ENCODE data around the gene AKIP1. TPM values are rescaled to one million over a fixed set of nuclear protein-coding genes. Genes with fewer than 3 reads are reported as not detected.
A peak's percentile ranks its signal among the peaks of the same experiment; 100 is the strongest.

The AKIP1 gene
- total and polyA plus RNA-seq, 10 of the 15 experiments (the other 5 are each of a cell fraction or from before 2014, with no cell fraction given): 5.1 to 38.9 (median 30.5) TPM

- no peak for ATAC-seq
- Histone ChIP-seq H4K20me1 (ENCODE audit: control insufficient read depth, insufficient read depth) (no peaks in the 10 kb centered on the region), H3K9me3 (replicated peaks; ENCODE audit: control insufficient read depth, insufficient read depth, low read length) (no peaks in the 10 kb centered on the region), H3K4me3 (no peak overlapping the region), H2AFZ (ENCODE audit: control insufficient read depth, low read depth, low read length) (no peak overlapping the region), H3K36me3 (ENCODE audit: control insufficient read depth in 2 of 2, insufficient read depth in 2 of 2, low read length in 1 of 2) (peaks cover 1 to 19% of the 10 kb centered on the region in 2 experiments; a peak in 3 of 4 replicates), H3K4me1 (ENCODE audit: control insufficient read depth, insufficient read depth, low read length) (peaks cover 16% of the 10 kb centered on the region), H3K9ac (ENCODE audit: control insufficient read depth, insufficient read depth, low read length) (no peak overlapping the region; the same call in 1 of the 2 replicates), H3K27ac (ENCODE audit: control insufficient read depth, insufficient read depth) (peak overlapping the region; percentile 21; the same call in 1 of the 2 replicates), H3K4me2 (ENCODE audit: control insufficient read depth, insufficient read depth) (peak overlapping the region; percentile 22), H3K27me3 (replicated peaks in 1 of 2; ENCODE audit: control insufficient read depth in 2 of 2, insufficient read depth in 2 of 2, low read length in 1 of 2) (no peaks in the 10 kb centered on the region), H3K79me2 (ENCODE audit: control insufficient read depth, insufficient read depth, low read length) (peaks cover 3% of the 10 kb centered on the region)
- no peak for DNase-seq (ENCODE audit: low read depth, low spot score)
- FAIRE-seq: no peak
- SMC1A ChIA-PET (ENCODE audit: uncharacterized antibody, unreplicated experiment): interaction anchor here (1.1 to 2.2 kb wide), 3 partner anchors 37 to 44 kb away, joined by 3 to 8 read pairs (median 5); no protein-coding TSS in a partner anchor
- WGBS (ENCODE audit: insufficient coverage, insufficient replicate concordance, low lambda C conversion rate, missing lambda C conversion rate): 87% methylated on average over 5 of the region's 5 CpGs
- TF ChIP-seq ZNF274 (IDR thresholded peaks at IDR 0.05; ENCODE audit: insufficient read depth, insufficient read length): no peak
- no peak for TF ChIP-seq ATF2 (IDR thresholded peaks at IDR 0.05; ENCODE audit: low read length)
- TF ChIP-seq CBX3 (IDR thresholded peaks at IDR 0.05; ENCODE audit: borderline replicate concordance, low read depth): no peak
- no peak for TF ChIP-seq ZNF24 (IDR thresholded peaks at IDR 0.05)
- TF ChIP-seq TCF7 (IDR thresholded peaks at IDR 0.05; ENCODE audit: borderline replicate concordance): no peak
- RAD21 ChIA-PET (ENCODE audit: unreplicated experiment): interaction anchor here (0.8 to 1.3 kb wide), 2 partner anchors 42 to 220 kb away, joined by 3 to 6 read pairs; no protein-coding TSS in a partner anchor
- no TSS peak for BruUV-seq (replicated peaks)
- in situ Hi-C loops (cut with MboI) (no loop called here), intact Hi-C loops (cut with micrococcal nuclease; ENCODE audit: unreplicated experiment) (no loop called here)
- POLR2A ChIA-PET: interaction anchor here (0.5 to 0.7 kb wide), 2 partner anchors 43 to 221 kb away, joined by 3 to 4 read pairs; no protein-coding TSS in a partner anchor
- CTCF ChIA-PET: interaction anchor here (0.8 to 4.0 kb wide), 4 partner anchors 42 to 590 kb away, joined by 3 to 16 read pairs (median 8); no protein-coding TSS in a partner anchor
Observed at GRCh38 chr11:8917157-8917825, 6.3 kb downstream of the AKIP1 start.
